Measurements from ENCODE around the gene TYMP. TPM values are rescaled to one million over a fixed set of nuclear protein-coding genes. Genes with fewer than 3 reads are reported as not detected.
"Not testable (repeated sequence)": the region's sequence is repeated elsewhere in the genome, so short reads cannot be mapped to it uniquely, and the experiment has no call there.

Gene TYMP
- total RNA-seq, 6 experiments from 2014 or later: 30.6 to 223 (median 88.2) TPM

DNA sequence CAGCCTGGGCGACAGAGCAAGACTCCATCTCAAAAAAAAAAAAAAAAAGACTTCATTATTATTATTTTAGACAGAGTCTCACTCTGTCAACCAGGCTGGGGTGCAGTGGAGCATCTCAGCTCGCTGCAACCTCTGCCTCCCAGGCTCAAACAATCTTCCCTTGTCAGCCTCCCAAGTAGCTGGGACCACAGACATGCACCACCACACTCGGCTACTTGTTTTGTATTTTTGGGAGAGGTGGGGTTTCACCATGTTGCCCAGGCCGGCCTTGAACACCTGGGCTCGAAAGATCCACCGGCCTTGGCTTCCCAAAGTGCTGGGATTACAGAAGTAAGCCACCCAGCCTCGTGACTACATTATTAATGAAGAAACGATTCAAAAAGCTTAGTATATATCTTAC, 5.3 kb upstream of the TYMP start:
- H3K4me1 ChIP-seq: peaks cover 0 to 20% (median 8%) of the 10 kb centered on the region in 4 donors
- DNase-seq: peak in 1 of 3 donors; percentile 17
- no peaks in the 10 kb centered on the region for H3K27me3 ChIP-seq
- no peaks in the 10 kb centered on the region for H3K9me3 ChIP-seq
- no peak overlapping the region for H3K27ac ChIP-seq
- intact Hi-C loops (cut with DNase I): no loop called here
- no peaks in the 10 kb centered on the region for H3K36me3 ChIP-seq
- 79% methylated on average over 7 of the region's 8 CpGs for WGBS (ENCODE audit: insufficient coverage, low coverage, low lambda C conversion rate, missing lambda C conversion rate)
- no peak for TF ChIP-seq POLR2A (IDR thresholded peaks at IDR 0.05)
- TF ChIP-seq, protein P1, sequence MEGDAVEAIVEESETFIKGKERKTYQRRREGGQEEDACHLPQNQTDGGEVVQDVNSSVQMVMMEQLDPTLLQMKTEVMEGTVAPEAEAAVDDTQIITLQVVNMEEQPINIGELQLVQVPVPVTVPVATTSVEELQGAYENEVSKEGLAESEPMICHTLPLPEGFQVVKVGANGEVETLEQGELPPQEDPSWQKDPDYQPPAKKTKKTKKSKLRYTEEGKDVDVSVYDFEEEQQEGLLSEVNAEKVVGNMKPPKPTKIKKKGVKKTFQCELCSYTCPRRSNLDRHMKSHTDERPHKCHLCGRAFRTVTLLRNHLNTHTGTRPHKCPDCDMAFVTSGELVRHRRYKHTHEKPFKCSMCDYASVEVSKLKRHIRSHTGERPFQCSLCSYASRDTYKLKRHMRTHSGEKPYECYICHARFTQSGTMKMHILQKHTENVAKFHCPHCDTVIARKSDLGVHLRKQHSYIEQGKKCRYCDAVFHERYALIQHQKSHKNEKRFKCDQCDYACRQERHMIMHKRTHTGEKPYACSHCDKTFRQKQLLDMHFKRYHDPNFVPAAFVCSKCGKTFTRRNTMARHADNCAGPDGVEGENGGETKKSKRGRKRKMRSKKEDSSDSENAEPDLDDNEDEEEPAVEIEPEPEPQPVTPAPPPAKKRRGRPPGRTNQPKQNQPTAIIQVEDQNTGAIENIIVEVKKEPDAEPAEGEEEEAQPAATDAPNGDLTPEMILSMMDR (IDR thresholded peaks at IDR 0.05): no peak
- no peak overlapping the region for H3K4me3 ChIP-seq
- ATAC-seq: no peak

DNA sequence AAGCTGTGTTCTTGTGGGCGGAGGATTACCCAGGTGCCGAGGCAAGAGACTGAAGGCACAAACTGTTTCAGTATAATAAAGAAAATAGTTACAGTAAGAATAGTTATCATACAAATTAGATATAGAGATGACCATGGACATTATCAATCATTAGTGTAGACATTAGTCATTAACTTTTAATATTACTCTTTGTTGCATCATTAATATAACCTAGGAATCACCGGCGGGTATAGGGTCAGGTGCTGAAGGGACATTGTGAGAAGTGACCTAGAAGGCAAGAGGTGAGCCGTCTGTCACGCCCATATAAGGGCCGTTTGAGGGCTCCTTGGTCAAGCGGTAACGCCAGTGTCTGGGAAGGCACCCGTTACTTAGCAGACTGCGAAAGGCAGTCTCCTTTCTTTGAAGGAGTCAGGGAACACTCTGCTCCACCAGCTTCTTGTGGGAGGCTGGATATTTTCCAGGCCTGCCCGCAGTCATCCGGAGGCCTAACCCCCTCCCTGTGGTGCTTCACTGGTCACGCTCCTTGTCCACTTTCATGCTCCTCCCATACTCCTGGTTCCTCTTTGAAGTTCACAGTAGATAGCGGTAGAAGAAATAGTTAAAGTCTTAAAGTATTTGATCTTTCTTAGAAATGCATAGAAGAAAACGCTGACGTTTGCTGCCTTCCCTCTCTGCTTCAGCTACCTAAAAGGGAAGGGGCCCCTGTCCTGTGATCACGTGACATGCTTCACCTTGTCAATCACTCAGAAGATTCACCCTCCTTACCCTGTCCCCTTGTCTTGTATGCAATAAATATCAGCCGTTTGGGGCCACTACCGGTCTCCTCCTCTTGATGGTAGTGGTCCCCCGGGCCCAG, 4.3 kb upstream of the TYMP start:
- 43% methylated on average over 16 of the region's 21 CpGs for WGBS (ENCODE audit: insufficient coverage, low coverage, low lambda C conversion rate, missing lambda C conversion rate)
- ATAC-seq; H3K4me3 ChIP-seq; H3K36me3 ChIP-seq; H3K9me3 ChIP-seq; intact Hi-C loops (cut with DNase I); H3K27me3 ChIP-seq: not testable (repeated sequence)
- peak in 1 of 3 donors; percentile 55 for DNase-seq
- peaks cover 0 to 21% (median 3%) of the 10 kb centered on the region in 4 donors for H3K4me1 ChIP-seq
- peak overlapping the region in 2 of 3 donors; percentile 14 to 94 for H3K27ac ChIP-seq
- TF ChIP-seq POLR2A (IDR thresholded peaks at IDR 0.05): peak; percentile 36

DNA sequence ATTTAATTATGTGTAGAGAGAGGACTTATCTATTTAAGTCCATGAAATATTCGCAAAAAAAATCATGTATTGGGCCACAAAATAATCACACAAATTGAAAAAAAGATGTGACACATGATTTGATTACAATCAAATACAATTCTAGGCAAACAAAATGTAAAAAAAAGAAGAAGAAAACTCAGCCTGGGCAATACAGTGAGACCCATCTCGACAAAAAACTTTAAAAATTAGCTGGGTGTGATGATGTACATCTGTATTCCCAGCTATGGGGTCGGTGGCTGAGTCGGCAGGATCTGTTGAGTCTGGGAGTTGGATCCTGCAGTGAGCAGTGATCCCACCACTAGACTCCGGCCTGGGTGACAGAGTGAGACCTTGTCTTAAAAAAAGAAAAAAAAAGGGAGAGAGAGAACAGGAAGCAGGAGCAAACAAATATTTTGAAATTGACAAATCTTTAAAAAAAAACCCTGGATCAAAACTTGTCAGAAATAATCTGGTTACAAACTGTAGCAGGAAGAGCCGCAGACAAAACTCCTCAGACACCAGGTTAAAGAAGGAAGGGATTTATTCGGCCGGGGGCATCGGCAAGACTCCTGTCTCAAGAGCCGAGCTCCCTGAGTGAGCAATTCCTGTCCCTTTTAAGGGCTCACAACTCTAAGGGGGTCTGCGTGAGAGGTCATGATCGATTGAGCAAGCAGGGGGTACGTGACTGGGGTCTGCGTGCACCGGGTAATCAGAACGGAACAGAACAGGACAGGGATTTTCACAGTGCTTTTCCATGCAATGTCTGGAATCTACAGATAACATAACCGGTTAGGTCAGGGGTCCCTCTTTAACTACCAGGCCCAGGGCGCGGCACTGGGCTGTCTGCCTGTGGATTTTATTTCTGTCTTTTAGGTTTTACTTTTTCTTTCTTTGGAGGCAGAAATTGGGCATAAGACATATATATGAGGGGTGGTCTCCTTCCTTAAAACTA, 3.3 kb upstream of the TYMP start:
- WGBS (ENCODE audit: insufficient coverage, low coverage, low lambda C conversion rate, missing lambda C conversion rate): 61% methylated on average over 16 of the region's 19 CpGs
- peak overlapping the region; percentile 94 to 98 (median 97) for H3K27ac ChIP-seq
- intact Hi-C loops (cut with DNase I): no loop called here
- peak in 1 of 3 donors; percentile 26 for DNase-seq
- H3K9me3 ChIP-seq: no peaks in the 10 kb centered on the region
- TF ChIP-seq, protein P1 (IDR thresholded peaks at IDR 0.05): no peak
- no peak for TF ChIP-seq POLR2A (IDR thresholded peaks at IDR 0.05)
- H3K36me3 ChIP-seq: no peaks in the 10 kb centered on the region
- peaks cover 0 to 15% (median 0%) of the 10 kb centered on the region in 4 donors for H3K4me1 ChIP-seq
- no peaks in the 10 kb centered on the region for H3K27me3 ChIP-seq
- no peak for ATAC-seq
- no peak overlapping the region for H3K4me3 ChIP-seq

DNA sequence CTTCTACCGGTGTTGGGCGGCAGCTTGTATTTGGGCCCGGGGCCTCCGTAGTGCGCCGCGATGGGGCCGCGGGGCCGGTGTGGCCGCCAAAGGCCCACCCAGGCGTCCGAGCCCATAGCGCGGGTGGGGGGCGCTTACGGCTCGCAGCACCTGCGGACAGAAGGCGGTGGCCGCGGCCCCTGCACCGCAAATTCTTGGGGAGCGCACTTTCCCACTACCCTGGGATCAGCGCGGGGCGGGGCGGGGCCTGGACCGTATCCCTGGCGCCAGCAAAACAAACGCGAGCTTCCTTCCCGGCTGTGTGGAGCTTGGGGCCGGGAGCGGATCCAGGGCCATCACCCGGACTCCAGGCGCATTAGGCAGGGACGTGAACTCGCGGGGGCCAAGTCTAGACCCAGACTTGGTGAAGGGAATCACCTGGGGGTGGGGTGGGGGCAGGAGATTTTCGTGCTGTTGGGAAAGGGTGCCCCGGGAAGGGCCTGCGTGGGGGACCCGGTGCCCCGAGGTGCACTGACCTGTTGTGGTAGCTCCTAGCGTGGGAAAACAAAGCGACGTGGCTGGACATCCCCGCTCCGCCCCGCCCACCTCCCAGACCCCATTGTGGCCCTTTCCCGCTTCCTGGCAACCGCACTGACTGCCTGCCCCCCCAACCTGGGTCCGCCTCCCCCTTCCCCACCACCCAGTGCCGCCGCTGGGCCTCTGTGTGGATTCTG, 2.3 kb upstream of the TYMP start:
- intact Hi-C loops (cut with DNase I): no loop called here
- Histone ChIP-seq H3K36me3 (no peaks in the 10 kb centered on the region), H3K9me3 (no peaks in the 10 kb centered on the region), H3K4me3 (peak overlapping the region; percentile 75 to 79 (median 76)), H3K27me3 (no peaks in the 10 kb centered on the region), H3K27ac (peak overlapping the region; percentile 94 to 98 (median 97)), H3K4me1 (peaks cover 0 to 14% (median 1%) of the 10 kb centered on the region in 4 donors)
- DNase-seq: peak; percentile 89 to 93 (median 93)
- ATAC-seq: peak; percentile 37 to 61 (median 54)
- WGBS (ENCODE audit: insufficient coverage, low coverage, low lambda C conversion rate, missing lambda C conversion rate): 5% methylated on average over 13 of the region's 56 CpGs
- TF ChIP-seq, protein P1 (IDR thresholded peaks at IDR 0.05): peak in 1 of 4 donors; percentile 2
- peak; percentile 60 for TF ChIP-seq POLR2A (IDR thresholded peaks at IDR 0.05)
